Calu3 (cell line): Measurements from ENCODE around the gene COX6B1. TPM values are rescaled to one million over a fixed set of nuclear protein-coding genes. Genes with fewer than 3 reads are reported as not detected.

Experiments used
- BruUV-seq: library from RNA; stranded (reverse); fragments of 400-500 nt; replicated peaks from 2 replicates; lab custom pipeline; 2021; lab: Mats Ljungman, UMichigan
- CTCF ChIA-PET: fragments of 300-600 bp; sonication (Branson Sonifier 250); formaldehyde crosslinking; loops from one replicate; lab custom pipeline; 2022; ENCODE audit warnings: antibody characterized with exemption; lab: Charles Lee
- DNase-seq: peaks from one replicate; pipeline ENCODE4 v3.0.0; 2022
- H3K27ac Mint-ChIP-seq: one replicate; pipeline ENCODE4 v1.8.0; 2022; ENCODE audit warnings: mixed read lengths; ENCODE audit not compliant: unreplicated experiment
- H3K27me3 Mint-ChIP-seq: one replicate; pipeline ENCODE4 v1.8.0; 2022; ENCODE audit warnings: mixed read lengths; ENCODE audit not compliant: unreplicated experiment
- H3K36me3 Mint-ChIP-seq: one replicate; pipeline ENCODE4 v1.8.0; 2022; ENCODE audit warnings: mild to moderate bottlenecking, moderate library complexity, mixed read lengths; ENCODE audit not compliant: insufficient read depth, unreplicated experiment
- H3K4me1 Mint-ChIP-seq: one replicate; pipeline ENCODE4 v1.8.0; 2022; ENCODE audit warnings: mild to moderate bottlenecking, low read depth, mixed read lengths; ENCODE audit not compliant: unreplicated experiment
- H3K4me3 Mint-ChIP-seq: one replicate; pipeline ENCODE4 v1.8.0; 2022; ENCODE audit warnings: mild to moderate bottlenecking, low read depth, moderate library complexity, mixed read lengths; ENCODE audit not compliant: unreplicated experiment
- H3K9me3 Mint-ChIP-seq: one replicate; pipeline ENCODE4 v1.8.0; 2022; ENCODE audit warnings: low read depth, mixed read lengths; ENCODE audit not compliant: unreplicated experiment
- CTCF ChIP-seq: fragments of 200-600 bp; IDR thresholded peaks from one replicate; pipeline ENCODE4 v1.8.0; 2022; ENCODE audit warnings: antibody characterized with exemption; ENCODE audit not compliant: unreplicated experiment
- intact Hi-C: fragments of 100-400 bp; cut with micrococcal nuclease; formaldehyde crosslinking; loops from one replicate; pipeline ENCODE4 v1.10.0; 2022; ENCODE audit not compliant: unreplicated experiment
- total RNA-seq: library from RNA; stranded (reverse); gene quantifications from 2 replicates; pipeline ENCODE4 v1.2.3, GENCODE V29; 2022

The COX6B1 gene
- total RNA-seq, 1 experiment from 2014 or later, result 497 TPM

DNA sequence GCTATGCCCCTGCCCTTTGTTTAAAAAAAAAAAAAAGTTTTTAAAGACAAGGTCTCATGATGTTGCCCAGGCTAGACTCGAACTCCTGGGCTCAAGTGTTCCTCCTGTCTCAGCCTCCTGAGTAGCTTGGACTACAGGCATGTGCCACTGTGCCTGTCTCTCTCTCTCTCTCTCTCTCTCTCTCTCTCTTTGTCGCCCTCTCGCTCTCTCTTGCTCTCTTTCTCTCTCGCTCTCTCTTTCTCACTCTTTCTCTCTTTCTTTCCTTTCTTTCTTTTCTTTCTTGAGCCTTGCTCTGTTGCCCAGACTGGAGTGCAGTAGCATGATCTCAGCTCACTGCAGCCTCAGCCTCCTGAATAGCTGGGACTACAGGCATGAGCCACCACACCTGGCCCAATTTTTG, 7.5 kb downstream of the COX6B1 start:
- CTCF ChIA-PET, result interaction anchor here (0.6 to 0.7 kb wide), 3 partner anchors 31 to 171 kb away, joined by 3 to 5 read pairs (median 5); partner anchors contain the start of gene IGFLR1
- DNase-seq, result no peak
- H3K9me3 Mint-ChIP-seq, result no peaks in the 10 kb centered on the region
- H3K4me3 Mint-ChIP-seq, result no peak overlapping the region
- BruUV-seq, result no TSS peak
- TF ChIP-seq CTCF, result no peak
- H3K27me3 Mint-ChIP-seq, result no peaks in the 10 kb centered on the region
- H3K27ac Mint-ChIP-seq, result no peak overlapping the region
- H3K4me1 Mint-ChIP-seq, result peaks cover 13% of the 10 kb centered on the region
- H3K36me3 Mint-ChIP-seq, result peaks cover 85% of the 10 kb centered on the region
- intact Hi-C loops, result no loop called here

- no peak overlapping the region for H3K4me3 Mint-ChIP-seq
- H3K27me3 Mint-ChIP-seq, result no peaks in the 10 kb centered on the region
- peaks cover 3% of the 10 kb centered on the region for H3K4me1 Mint-ChIP-seq
- DNase-seq, result no peak
- intact Hi-C loops, result no loop called here
- CTCF ChIA-PET, result no interaction called here
- peaks cover 81% of the 10 kb centered on the region for H3K36me3 Mint-ChIP-seq
- H3K9me3 Mint-ChIP-seq, result no peaks in the 10 kb centered on the region
- no peak for TF ChIP-seq CTCF
- BruUV-seq, result no TSS peak
- no peak overlapping the region for H3K27ac Mint-ChIP-seq
Observed at GRCh38 chr19:35656700-35657099, 8.6 kb downstream of the COX6B1 start.

DNA sequence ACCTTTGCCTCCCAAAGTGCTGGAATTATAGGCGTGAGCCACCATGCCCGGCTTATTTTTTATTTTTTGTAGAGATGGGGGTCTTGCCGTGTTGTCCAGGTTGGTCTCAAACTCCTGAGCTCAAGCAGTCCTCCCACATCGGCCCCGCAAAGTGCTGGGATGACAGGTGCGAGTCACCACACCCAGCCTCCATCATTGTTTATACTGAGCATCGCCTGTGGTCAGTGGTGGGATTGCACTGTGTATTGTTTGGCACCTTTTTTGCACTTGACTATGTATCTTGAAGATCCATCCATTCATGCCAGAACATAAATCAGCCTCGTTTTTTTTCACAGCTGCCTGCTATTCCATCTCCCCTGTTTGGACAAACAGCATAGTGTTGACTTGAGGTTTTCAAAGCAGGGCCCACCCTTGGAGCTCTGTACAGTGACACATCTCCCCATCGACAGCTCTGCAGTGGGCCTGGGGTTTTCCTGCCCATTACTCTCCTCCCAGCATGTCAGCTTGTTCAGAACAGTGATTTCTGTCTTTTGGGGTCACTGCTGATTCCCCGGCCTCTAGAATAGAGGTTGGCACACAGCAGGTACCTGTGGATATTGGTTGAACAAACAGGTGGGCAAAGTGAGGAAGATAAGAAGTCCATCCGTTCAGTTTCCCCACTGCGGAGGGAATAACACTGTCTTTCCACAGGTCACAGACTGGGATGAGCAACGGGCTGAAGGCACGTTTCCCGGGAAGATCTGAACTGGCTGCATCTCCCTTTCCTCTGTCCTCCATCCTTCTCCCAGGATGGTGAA, 10.0 kb downstream of the COX6B1 start:
- DNase-seq, result no peak
- peaks cover 67% of the 10 kb centered on the region for H3K36me3 Mint-ChIP-seq
- no peaks in the 10 kb centered on the region for H3K9me3 Mint-ChIP-seq
- BruUV-seq, result no TSS peak
- H3K27me3 Mint-ChIP-seq, result no peaks in the 10 kb centered on the region
- CTCF ChIA-PET, result no interaction called here
- no peaks in the 10 kb centered on the region for H3K4me1 Mint-ChIP-seq
- intact Hi-C loops, result no loop called here
- H3K27ac Mint-ChIP-seq, result no peak overlapping the region
- no peak overlapping the region for H3K4me3 Mint-ChIP-seq
- TF ChIP-seq CTCF, result peak; percentile 41

- no peak overlapping the region for H3K27ac Mint-ChIP-seq
- no TSS peak for BruUV-seq
- H3K36me3 Mint-ChIP-seq, result peaks cover 37% of the 10 kb centered on the region
- H3K27me3 Mint-ChIP-seq, result peaks cover 14% of the 10 kb centered on the region
- H3K4me3 Mint-ChIP-seq, result no peak overlapping the region
- no peak for DNase-seq
- no peak for TF ChIP-seq CTCF
- intact Hi-C loops, result no loop called here
- H3K9me3 Mint-ChIP-seq, result no peaks in the 10 kb centered on the region
- CTCF ChIA-PET, result interaction anchor here (0.7 to 1.2 kb wide), 2 partner anchors 30 to 113 kb away, joined by 3 read pairs; no protein-coding TSS in a partner anchor
- H3K4me1 Mint-ChIP-seq, result no peaks in the 10 kb centered on the region
Observed at GRCh38 chr19:35661995-35662340, 13.8 kb downstream of the COX6B1 start.
